Dedifferentiated amniotic fluid mesenchymal stem cell (primary cell): ENCODE results near the gene SMIM26.
"Not testable (repeated sequence)": the region's sequence is repeated elsewhere in the genome, so short reads cannot be mapped to it uniquely, and the experiment has no call there.

Experiments
- DNase-seq: peaks from one replicate; pipeline ENCODE4 v3.0.0-alpha.2; 2016; ENCODE audit errors: extremely low spot score

Gene SMIM26, protein sequence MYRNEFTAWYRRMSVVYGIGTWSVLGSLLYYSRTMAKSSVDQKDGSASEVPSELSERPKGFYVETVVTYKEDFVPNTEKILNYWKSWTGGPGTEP

DNA sequence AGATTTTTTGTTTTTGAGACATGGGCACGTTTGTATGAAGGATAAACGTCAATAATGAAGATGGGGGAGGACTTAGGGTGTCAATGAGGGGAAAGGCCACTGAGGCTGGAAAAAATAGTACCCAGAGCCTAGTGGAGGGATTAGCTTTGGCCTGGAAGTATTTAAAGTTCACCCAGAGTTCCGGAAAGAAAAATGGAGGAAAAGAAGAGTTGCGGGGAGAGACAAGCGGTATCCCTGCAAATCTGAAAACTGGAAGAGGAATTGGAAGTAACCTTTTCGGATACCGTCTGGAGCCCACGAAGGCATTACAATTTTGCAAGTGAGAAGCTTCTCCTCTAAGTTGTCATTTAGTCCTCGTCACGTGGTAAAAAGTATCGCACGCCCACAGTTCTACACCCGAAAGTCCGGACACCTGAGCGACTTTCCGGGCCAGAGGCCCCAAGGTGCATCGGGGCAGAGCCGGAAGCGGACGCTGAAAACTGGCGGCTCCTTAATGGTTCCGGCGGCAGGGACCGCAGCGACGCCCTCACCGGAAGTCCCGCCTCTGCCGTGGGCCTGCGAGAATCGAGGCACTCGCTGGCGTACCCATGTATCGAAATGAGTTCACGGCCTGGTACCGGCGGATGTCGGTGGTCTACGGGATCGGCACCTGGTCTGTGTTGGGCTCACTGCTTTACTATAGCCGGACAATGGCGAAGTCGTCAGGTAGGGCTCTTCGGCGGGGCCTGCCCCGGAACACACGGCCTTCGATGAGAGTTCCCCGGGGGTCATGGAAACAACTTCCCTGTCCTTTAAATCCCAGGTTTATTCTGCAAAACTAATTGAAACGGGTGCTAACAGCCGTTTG is at the start of gene SMIM26:
TSS of gene SMIM26 (plus strand) at position 541 of the 847 bp plus-strand sequence. CDS start at position 588, 47 bp downstream.
- peak; percentile 94 for DNase-seq

DNA sequence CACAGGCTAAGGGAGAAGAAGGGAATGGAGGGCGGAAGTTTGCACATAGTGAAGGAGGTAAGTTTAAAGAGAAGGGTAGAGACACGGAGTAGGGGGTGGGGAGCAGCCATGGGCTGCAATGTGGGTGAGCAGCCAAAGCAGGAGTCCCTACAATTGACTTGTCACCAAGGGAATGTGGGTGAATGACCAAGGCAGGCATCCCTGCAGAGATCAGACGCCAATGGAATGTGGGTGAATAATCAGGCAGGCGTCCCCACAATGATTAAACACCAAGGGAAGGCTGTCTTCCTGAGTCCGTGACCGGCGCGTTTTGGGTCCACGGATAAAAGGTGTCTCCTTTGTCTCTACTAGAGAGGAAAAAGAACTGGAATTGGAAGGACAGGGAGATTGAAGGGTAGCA is 45.2 kb upstream of the SMIM26 start:
- not testable (repeated sequence) for DNase-seq

DNA sequence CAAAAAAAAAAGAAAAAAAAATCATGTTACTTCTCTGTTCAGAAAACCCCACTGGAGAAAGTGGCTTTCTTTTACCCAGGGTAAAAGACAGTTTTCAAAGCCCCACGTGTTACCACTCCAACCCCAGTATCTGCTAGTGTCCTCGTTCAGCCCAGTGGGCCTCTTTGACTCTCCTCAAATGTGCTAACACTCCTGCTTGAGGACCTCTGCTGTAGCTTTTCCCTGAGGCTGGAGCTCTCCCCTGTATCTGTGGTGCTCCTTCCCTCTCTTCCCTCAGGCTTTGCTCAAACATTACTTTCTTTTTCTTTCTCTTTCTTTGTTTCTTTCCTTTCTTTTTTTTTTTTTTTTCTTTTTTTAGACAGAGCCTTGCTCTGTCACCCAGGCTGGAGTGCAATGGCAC is 44.2 kb upstream of the SMIM26 start:
- no peak for DNase-seq

DNA sequence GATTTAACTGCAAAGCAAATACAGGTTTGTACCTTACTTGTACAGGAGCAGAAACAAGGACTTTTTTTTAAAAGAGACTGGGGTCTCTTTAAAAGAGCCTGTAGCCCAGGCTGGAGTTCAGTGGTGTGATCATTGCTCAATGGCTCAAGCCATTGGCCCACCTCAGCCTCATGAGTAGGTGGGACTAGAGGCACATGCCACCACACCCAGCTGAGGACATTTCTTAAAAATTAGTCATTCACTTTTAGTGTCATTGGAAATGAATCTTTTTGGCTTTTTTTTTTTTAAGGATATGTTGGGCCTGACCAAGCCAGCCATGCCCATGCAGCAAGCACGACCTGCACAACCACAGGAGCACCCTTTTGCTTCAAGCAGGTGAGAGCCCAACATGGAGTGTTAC is 42.6 kb upstream of the SMIM26 start:
- DNase-seq, result no peak

DNA sequence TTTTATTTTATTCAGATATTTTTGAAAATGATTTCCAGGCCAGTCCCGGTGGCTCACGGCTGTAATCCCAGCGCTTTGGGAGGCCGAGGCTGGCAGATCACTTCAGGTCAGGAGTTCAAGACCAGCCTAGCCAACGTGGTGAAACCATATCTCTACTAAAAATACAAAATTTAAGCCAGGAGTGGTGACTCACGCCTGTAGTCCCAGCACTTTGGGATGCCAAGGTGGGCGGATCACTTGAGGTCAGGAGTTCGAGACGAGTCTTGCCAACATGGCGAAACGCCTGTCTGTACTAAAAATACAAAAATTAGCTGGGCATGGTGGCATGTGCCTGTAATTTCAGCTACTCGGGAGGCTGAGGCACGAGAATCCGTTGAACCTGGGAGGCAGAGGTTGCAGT is 40.5 kb upstream of the SMIM26 start:
- not testable (repeated sequence) for DNase-seq

DNA sequence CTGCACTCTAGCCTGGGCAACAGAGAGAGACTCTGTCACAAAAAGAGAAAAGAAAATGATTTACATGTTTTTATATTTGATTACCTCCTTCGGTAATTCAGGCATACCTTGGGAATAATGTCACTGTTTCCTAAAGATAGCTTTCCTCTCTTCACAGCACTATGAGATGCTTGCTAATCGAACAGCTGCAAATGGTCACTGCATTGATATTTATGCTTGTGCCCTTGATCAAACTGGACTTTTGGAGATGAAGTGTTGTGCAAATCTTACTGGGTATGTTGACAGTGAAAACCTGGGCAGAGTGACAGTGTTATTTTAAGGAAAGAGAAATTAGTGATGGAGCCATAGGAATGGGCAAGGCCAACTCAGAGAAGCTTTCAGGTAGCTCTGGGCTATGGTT is 39.9 kb upstream of the SMIM26 start:
- no peak for DNase-seq

DNA sequence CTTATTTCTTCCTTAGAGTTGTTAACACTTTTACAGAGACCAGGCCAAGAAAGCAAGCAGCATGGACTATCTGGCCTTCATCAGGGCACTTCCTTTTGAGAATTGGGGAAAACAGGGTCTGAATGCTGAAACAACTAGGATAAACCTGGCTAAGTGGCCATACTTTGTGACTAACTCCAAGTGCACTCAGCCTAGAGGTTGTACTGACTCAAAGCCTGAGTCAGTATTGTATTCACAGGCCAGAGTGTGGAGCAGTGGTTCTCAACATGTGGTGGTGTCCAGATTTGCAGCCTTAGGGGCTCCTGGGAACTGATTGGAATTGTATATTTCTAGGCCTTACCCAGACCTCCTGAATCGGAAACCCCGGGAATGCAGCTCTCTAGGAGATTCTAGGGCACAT is 39.4 kb upstream of the SMIM26 start:
- no peak for DNase-seq

DNA sequence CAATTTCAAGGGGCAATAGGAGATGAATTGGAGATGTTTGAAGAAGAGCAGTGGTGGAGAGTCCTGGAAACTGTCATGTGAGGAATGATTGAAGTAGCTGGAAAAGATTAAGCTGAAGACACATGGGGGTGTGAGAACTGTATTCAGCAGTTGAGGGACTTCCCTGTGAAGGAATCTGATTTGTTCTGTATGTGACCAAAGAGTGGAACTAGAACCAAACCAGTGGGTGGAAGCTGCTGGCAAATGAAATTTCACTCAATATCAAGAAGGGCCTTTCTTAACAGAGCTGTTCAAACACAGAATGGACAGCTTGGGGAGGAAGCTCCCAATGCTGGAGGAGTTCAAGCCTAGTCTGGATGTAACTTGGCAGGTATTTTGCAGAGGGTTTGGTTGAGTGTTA is 38.2 kb upstream of the SMIM26 start:
- DNase-seq, result no peak

DNA sequence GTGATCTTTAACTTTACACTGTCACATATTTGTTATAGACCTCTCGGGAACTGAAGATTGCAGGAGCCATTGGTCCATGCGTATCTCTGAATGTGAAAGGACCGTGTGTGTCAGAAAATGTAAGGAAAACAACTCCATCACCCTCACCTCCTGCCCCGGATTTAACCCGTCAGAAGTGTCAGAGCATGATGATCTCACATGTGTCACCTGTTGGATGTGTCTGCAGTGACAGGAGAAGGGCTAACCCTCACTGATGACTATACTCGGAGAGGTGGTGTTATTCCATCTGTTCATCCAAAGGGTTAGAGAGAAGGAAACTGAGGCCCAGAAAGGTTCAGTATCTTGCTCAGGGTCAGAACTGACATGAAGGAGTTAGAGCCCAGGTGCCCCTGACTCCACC is 34.6 kb upstream of the SMIM26 start:
- no peak for DNase-seq

DNA sequence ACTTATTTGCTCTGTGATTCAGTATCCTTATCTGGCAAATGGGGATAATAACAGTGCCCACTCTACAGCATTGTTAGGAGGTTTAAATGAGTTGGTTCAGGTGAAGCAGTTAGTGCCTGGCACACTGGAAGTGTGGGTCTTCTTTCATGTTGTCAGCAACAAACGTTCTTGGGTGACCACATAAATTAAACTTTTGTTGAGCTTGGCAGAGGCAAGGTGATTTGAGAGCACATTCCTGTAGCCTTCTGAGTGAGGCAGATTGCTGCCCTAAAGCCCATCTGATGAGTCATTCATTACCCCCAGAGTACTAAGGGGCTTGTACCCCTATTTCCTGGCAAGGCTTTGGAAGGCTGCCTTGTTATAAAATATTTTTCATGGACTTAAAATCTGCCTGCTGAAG is 33.7 kb upstream of the SMIM26 start:
- no peak for DNase-seq

DNA sequence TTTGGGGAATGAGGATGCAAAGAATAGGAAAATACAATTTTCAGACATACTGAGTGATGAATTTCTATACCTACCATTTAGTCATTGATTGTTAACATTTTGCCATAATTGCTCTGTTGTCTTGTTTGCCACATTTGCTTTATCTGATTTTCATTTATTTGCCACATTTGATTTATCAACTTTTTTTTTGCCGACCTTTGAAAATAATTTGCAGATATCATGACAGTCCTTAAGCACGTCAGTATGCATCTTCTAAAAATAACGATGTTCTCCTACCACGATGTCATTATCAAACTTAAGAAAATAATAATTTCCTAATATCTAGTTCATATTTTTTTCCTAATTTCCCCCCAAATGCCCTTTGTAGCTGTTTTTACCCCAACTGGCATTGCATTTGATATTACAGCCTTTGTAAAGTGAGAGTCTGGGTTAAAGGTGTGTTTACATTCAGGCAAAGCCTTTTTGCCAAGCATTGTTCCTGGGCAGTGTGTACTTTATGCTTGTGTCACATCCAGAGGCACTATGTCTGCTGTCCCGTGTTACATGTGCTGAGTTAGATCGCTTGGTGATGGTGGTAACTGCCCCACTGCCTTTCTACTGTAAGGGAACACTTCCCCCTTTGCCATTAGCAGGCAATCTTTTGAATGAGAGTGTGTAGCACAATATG is 33.1 kb upstream of the SMIM26 start:
- DNase-seq, result no peak

DNA sequence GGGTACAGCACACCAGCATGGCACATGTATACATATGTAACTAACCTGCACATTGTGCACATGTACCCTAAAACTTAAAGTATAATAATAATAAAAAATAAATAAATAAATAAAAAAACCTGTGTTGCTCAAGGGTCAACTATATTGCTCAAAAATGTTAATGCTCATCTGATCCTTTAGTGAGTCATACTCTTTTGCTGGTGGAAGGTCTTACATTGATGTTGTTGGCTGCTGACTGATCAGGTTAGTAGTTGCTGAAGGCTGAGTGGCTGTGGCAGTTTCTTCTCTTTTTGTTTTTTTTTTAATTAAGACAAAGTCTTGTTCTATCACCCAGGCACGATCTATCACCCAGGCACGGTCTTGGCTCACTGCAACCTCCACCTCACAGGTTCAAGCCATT is 29.6 kb upstream of the SMIM26 start:
- no peak for DNase-seq

DNA sequence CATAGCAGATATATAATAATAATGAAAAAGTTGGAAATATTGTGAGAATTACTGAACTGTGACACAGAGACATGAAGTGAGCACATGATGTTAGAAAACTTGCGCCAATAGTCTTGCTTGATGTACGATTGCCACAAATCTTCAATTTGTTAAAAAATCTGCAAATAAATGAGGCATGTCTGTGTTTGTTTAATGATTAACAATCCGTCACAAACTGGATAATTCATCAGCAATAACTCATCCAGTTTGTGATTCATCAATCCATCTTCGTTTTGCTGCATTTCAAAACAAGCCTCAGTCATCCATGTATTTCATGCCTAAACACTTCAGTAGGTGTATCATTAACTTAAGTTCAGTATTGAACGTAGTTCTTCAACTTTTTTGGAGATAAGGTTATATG is 25.5 kb upstream of the SMIM26 start:
- no peak for DNase-seq

DNA sequence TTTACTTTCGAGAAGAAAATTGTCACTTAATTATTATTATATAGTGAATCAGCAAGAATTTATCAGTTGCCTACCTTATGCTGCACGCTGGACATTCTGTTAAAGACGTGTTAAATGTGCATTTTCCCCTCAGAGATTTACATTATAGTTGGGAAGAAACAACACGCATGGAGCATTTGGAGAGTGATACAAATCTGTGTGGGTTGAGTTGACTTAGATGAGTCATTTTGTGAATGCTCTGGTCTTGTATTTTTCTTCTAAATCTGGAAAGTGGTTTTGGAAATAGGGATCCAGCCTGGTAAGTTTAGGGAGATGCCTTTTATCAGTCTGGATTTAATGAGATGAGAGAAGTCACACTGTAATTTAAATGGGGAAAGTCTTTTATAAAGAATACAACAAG is 24.0 kb upstream of the SMIM26 start:
- DNase-seq, result no peak

DNA sequence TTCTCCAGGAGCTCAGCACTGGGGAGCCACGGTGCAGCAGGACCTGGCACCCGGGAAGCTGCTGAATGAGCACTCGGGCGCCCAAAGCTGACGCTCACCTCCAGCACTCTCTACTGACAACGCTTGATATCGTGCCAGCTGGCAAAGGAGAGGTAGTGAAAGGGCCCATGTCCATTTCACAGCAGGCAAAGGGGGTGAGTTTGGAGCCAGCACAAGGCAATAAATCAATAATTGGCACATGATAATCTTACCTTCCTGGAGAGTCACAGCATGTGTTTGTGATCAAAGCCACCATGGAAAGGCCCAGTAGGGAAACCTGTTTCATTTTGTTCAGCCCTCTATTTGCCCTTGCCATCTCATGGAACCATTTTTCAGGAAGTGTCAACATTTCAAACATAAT is 23.3 kb upstream of the SMIM26 start:
- no peak for DNase-seq

DNA sequence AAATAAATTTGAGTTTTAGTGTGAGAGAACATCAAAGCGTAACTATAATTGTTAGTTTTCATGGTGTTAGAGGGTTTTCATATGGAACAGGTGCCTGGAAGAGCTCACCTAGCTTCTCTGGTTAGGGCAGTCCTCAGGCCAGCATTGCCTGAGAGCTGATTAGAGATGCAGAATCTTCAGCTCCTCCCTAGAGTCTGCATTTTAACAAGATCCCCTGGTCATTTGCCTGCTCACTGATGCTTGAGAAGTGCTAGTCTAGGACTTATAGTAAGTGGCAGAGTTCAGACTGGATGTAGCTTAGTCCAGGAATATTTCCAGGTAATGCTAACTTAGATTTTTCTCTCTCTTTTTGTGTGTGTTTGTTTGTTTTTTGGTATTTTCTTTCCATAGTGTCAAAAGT is 21.7 kb upstream of the SMIM26 start:
- DNase-seq, result no peak

DNA sequence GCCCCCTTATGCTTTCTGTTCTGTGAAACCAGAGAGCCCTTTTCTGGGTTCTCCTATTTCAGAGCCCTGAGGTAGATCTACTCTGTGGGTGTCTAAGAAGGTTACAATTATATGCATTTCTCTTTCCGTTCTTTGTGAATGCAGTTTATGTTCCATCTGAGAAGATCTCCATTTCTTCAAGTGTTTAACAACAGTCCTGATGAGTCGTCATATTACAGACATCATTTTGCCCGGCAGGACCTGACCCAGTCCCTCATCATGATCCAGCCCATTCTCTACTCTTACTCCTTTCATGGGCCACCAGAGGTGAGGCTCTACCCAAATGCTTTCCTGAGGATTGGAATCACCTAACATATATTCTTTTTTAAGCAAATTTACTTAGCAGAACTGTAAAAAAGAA is 18.8 kb upstream of the SMIM26 start:
- DNase-seq, result no peak

DNA sequence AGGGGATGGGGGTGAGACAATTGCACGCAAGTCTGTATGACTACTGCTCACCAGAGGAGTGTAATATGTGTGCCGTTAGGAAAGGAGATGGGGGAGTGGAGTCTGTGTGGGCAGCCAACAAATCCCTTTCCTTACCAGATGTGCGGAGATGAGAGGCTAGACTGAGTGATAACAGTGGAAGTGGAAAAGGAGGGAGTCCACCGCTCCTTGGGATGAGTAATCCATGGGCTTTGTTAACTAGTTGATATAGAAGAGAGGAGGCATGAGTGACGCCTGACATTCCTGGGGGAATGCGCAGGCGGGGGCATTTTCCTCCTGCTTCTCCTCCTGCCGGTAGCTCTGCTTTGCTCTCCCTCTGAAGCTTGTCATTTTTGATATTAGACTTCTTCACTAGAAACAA is 13.5 kb upstream of the SMIM26 start:
- no peak for DNase-seq

DNA sequence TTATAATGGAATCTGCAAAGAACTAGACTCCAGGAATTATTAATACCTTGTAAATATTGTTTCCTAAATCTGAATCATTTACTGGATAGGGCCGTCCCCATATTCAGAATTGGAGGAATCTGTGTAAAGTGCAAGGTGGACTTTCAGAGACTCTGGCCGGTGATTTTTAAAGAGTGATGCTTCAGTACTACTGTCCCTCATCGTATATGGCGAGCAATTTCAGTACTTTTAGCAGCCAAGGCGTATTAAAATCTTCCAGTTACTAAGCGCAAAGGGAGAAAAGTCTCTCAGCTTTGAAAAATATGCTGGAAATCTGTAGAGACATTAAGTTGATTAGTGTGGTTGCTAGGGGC is 483 bp downstream of the SMIM26 start:
- no peak for DNase-seq

DNA sequence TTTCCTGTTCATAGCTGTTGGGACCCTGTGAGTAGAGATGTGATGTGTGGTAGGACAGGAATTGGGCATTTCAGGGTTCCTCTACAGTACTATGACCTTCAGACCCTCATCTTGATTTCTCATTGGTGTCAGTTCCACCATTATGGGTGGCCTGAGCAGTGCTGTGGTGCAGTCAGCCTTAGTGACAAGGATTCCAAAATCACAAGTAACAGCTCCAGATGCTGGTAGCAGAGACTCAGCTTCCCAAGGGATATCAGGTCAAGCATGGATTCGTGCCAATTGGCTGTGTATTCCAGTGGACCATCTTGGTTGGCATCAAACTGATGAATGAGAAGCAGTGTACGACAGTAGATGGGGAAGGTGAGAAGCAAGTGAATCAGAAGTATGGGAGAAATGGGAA is 3.8 kb downstream of the SMIM26 start:
- no peak for DNase-seq

DNA sequence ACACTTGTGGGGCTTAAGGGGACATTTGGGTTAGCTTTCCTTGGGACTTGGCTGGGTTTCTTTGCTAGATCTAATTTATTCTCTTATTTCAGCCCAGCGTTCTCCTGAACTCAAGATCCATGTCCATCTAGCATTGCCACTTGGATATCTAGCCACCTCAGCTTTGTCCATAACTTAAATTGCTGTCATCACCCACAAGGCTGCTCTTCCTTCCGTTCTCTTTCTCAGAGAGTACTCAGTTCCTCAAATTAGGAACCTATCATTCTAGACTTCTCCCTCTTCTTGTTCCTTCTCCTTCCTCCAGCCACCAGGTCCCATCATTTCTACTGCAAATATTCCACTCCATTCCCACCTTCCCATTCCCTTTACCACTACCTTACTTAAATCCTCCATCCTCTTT is 4.3 kb downstream of the SMIM26 start:
- no peak for DNase-seq

DNA sequence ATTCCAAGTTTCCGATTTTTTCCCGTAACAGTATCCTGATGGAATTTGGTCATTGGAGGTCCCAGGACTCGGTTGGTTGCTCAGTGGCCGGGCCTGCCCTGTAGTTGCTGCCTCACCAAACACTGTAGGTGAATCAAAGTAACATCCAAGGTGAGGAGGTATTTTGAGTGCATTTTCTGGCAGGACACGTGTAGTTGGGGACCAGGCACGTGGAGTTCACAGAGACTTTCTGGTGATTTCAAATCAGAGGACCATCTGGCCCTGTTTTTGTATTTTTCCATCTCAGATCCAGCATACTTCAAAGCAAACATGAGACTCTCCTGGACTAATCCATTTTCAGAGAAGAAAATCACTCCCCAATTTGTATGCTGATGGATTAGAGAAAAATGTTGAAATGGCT is 10.7 kb downstream of the SMIM26 start:
- no peak for DNase-seq

DNA sequence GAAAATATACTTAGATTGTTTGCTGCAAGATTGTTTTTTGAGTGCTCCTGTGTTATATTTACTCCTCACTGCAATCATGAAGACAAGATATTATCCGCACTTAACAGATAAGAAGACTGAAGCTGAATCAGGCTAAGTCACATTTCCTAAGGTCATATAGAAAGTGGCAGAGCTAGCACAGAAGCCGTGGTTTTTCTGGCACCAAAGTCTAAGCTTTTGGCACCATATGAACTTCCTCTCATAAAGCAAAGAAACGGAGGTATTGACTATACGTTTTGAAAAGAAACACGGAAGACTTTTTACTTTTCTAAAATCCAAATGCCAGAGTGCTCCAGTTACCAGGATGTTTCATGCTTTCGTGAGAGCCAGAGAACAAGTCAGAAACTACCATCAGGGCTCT is 11.3 kb downstream of the SMIM26 start:
- DNase-seq, result no peak
